Measurements from ENCODE around the gene EXOC6B. TPM values are rescaled to one million over a fixed set of nuclear protein-coding genes. Genes with fewer than 3 reads are reported as not detected.

Gene EXOC6B
- total and polyA plus RNA-seq, 10 of the 15 experiments (the other 5 are each of a cell fraction or from before 2014, with no cell fraction given), result 0.23 to 2.2 (median 1.2) TPM

DNA sequence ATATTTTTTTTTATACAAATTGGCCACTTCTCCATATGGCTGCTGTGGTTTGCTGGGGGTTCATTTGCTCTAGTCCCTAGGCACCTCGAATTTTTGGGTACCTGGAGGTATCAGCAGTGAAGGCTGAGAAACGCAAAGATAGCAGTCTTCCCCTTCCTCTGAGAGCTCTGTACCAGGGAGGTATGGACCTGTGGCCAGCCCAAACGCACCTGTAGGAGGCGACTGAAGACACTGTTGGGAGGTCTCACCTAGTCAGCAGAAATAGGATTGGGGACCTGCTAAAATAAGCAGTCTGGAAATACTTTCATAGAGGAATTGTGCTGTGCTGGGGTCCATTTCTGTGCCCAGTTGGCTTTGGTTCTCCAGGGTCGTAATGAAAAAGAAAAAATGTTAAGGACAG, 385.9 kb downstream of the EXOC6B start (continued):
- TF ChIP-seq, protein P1, sequence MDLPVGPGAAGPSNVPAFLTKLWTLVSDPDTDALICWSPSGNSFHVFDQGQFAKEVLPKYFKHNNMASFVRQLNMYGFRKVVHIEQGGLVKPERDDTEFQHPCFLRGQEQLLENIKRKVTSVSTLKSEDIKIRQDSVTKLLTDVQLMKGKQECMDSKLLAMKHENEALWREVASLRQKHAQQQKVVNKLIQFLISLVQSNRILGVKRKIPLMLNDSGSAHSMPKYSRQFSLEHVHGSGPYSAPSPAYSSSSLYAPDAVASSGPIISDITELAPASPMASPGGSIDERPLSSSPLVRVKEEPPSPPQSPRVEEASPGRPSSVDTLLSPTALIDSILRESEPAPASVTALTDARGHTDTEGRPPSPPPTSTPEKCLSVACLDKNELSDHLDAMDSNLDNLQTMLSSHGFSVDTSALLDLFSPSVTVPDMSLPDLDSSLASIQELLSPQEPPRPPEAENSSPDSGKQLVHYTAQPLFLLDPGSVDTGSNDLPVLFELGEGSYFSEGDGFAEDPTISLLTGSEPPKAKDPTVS (IDR thresholded peaks at IDR 0.05; ENCODE audit: low read depth, low read length), result no peak
- TF ChIP-seq, protein P2, sequence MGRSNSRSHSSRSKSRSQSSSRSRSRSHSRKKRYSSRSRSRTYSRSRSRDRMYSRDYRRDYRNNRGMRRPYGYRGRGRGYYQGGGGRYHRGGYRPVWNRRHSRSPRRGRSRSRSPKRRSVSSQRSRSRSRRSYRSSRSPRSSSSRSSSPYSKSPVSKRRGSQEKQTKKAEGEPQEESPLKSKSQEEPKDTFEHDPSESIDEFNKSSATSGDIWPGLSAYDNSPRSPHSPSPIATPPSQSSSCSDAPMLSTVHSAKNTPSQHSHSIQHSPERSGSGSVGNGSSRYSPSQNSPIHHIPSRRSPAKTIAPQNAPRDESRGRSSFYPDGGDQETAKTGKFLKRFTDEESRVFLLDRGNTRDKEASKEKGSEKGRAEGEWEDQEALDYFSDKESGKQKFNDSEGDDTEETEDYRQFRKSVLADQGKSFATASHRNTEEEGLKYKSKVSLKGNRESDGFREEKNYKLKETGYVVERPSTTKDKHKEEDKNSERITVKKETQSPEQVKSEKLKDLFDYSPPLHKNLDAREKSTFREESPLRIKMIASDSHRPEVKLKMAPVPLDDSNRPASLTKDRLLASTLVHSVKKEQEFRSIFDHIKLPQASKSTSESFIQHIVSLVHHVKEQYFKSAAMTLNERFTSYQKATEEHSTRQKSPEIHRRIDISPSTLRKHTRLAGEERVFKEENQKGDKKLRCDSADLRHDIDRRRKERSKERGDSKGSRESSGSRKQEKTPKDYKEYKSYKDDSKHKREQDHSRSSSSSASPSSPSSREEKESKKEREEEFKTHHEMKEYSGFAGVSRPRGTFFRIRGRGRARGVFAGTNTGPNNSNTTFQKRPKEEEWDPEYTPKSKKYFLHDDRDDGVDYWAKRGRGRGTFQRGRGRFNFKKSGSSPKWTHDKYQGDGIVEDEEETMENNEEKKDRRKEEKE (IDR thresholded peaks at IDR 0.05), result no peak
- TF ChIP-seq PAX5 (IDR thresholded peaks at IDR 0.05; ENCODE audit: borderline replicate concordance, low read depth, low read length), result no peak
- TF ChIP-seq, protein P3, sequence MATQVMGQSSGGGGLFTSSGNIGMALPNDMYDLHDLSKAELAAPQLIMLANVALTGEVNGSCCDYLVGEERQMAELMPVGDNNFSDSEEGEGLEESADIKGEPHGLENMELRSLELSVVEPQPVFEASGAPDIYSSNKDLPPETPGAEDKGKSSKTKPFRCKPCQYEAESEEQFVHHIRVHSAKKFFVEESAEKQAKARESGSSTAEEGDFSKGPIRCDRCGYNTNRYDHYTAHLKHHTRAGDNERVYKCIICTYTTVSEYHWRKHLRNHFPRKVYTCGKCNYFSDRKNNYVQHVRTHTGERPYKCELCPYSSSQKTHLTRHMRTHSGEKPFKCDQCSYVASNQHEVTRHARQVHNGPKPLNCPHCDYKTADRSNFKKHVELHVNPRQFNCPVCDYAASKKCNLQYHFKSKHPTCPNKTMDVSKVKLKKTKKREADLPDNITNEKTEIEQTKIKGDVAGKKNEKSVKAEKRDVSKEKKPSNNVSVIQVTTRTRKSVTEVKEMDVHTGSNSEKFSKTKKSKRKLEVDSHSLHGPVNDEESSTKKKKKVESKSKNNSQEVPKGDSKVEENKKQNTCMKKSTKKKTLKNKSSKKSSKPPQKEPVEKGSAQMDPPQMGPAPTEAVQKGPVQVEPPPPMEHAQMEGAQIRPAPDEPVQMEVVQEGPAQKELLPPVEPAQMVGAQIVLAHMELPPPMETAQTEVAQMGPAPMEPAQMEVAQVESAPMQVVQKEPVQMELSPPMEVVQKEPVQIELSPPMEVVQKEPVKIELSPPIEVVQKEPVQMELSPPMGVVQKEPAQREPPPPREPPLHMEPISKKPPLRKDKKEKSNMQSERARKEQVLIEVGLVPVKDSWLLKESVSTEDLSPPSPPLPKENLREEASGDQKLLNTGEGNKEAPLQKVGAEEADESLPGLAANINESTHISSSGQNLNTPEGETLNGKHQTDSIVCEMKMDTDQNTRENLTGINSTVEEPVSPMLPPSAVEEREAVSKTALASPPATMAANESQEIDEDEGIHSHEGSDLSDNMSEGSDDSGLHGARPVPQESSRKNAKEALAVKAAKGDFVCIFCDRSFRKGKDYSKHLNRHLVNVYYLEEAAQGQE (IDR thresholded peaks at IDR 0.05; ENCODE audit: low read depth, low read length), result no peak
- TF ChIP-seq IKZF2 (IDR thresholded peaks at IDR 0.05), result no peak

Data from GM12878 (cell line).